ENCODE results near the gene WBP1.

The WBP1 gene

DNA sequence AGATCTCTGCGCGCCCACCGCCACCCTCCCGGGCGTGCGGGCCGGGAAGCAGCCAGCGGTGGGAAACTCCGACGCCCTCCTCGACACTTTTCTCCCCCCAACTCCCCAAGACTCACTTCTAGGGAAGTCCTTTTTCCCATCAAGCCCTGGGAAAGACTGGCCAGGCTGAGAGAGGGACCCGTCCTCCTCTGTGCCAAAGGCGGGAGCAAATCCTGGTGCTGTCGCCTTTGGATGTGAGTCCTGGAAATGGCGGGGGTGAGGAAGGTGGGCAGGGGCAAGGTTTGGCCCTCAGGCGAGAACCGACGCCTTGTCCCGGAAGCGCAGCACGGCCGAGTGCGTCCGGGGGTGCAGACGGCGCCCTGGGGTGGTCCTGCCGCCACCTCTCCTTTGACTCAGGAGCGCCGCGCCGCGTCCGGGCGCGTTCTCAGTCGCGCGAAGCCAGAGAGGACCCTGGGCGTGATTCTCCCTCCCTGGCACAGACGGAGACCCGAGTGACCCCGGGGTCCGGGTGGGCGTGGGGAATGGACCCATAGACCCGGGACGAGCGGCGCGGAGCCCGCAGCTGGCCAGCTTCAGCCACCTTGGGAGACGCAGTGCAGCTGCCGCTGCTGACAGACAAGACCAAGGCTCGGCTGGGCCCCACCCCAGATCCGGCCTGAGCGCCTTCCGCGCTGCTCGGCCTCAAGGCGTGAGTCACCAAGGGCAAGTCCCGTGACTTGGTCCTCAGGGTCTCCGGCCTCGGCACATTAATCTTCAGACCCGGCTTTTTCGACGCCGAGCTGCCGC is 44.7 kb downstream of the WBP1 start:
- DNase-seq (ENCODE audit: low read depth): peak; percentile 79

DNA sequence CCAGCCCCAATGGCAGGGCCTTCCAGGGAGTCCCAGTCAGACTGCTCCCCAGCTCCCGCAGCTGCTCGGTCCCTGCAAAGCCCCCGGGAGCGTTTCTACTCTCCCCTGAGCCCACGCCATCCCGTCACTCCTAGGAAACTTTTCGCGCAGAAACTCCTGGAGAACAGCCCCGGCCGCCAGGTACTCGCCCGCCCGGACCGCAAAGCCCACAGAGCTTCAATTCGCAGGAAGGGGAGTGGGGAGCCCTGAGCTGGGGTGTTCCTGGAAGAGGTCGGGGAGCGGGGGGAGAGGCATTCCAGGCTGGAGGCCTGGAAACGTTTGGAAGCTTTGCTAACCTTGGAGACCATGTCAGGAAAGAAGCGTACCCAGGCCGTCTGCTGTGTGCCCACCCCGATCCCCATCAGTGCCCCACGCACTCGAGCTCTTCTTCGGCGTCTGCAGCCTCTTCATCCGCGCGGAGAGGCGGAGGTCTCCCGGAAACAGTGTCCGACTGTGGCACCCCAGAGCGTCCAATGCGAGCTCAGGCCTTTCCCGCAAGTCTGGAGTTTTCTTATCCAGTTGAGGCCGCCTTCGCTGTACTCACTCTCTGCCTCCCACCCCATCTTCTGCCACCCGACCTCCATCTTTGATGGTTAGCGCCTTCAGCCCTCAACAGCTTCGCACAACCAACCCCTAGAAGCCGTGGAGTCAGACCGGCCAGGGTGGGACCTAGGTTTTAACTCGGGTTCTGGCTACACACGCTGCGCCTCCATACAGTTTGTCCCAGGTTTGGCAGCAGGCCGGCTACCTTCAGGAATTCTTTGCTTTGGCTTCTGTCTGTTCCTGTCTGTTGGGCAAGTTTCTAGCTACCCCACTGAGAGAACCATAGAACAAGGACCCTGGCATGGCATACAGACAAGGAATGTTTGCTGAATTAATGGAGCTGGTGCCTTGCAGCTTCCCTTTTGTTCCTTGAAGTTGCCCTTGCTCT is 45.6 kb downstream of the WBP1 start:
- DNase-seq (ENCODE audit: low read depth): no peak

DNA sequence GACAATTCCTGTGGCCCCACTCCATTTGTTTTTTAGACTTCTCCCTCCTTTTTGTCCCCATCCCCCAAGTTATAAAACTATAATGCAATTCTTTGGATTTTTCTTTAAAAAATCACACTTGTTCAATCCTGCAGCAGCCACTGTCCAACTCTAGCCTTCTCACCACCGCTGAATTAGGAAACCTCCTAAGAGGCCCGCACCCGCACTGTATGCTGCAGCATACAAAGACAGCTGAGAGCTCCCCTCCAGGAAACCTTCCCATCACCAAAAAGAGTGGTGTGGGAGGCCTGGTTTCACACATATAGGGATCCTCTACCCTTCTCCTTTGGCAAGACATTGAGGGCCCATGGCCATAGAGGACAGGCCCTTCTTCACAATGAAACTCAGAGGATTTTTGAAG is 46.4 kb downstream of the WBP1 start:
- DNase-seq (ENCODE audit: low read depth): no peak

DNA sequence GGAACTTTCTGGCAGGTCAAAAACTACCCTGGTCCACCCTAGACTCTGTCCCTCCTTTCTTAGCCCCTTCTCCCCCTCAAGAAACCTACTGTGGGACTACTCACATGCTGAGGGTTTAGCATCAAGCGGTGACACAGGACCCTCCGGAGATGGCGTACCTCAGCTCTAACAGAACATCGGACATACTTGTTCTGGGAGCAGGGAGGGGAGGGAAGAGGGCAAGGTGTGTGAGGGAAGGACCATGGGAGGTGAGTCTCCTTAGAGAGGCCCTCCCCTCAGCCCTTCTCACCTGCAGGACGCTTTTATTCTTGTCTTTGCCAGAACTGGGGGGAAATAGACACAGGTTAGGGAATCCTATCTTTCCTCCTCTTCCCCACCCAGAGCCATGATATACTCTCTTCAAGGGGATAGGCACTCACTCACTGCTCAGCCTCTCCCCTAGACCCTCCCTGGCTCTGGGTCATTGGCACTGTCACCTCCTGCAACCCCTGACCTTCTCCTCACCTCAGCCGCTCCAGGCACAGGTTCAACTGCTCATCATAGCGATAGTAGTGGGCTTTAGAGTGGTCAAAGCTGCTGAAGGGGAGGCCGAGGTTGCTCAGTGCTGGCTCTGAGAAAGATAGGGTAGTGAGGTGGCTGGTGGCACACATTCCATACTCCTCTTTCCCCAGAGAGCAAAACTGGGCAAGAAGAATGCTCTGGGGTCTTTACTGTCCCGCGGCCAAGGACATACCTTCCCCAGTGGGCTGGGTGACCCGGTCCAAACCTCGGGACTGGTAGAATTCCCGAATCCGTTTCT is 47.4 kb downstream of the WBP1 start:
- no peak for DNase-seq (ENCODE audit: low read depth)

DNA sequence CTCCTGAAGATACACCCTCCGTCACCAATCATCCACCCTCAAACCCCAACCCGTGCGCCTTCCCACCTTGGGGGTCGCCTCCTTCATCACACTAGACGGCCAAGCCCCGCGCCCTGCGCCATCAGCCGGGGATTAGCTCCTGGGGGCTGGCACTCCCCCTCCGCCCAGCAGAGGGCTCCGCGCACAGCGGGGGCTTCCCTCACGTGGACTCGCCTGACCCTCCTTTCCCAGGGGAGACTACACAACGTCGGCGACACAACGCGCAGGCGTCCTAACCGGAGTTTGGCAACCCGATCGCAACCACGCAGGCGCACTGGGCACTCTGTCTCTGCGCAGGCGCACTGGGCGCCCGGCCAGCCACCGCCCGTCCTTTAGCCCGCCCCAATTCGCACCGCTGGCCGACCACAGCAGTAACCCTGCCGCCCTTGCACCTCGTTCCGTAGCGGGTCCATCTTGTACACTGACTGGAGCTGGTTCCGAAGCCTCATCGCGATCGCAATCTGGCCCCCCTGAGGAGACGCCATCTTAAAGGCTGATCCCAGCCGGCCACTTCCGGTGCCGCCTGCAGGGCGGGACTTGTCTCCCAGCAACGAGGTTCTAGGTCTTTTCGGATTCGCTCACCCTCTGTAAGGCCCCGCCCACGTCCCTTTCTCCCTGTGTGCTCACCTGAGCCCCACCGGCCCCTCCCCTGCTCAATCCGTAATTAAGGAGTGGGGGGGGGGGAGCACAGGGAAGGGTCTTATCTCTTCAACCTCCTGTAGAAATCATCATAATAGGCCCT is 49.1 kb downstream of the WBP1 start, which contains the start of gene PCGF1:
TSS of gene PCGF1 (minus strand) at position 551 of the 781 bp plus-strand sequence. CDS start at position 524, 27 bp downstream.
- DNase-seq (ENCODE audit: low read depth): peak; percentile 96

DNA sequence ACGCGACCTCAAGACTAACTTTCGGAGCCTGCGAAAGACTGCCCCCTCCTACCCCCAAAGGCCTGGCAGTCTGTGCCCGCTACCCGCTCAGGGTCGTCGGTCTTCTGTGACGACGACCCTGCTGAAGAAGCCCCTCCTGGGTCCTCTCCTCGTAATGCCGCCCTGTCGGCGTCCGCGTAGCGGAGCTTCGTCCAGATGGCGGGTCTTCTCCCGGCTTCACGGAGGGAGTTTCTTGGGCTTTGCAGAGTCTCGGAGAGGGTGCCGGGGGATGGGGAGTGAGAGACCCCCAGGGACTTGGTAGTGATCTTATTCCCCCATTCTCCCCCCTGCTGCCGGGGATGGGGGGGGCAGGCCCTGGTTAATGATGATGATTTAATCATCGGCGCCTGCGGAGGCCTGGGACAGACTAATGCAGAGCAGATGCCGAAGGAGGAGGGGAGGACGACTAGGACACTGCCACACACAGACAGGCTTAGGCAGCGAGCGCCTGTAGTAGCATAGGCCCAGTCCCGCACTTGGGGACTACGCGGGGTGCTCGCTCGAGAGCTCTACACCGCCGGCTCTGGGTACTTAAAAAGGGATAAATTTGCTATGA is 49.8 kb downstream of the WBP1 start:
- peak; percentile 65 for DNase-seq (ENCODE audit: low read depth)

DNA sequence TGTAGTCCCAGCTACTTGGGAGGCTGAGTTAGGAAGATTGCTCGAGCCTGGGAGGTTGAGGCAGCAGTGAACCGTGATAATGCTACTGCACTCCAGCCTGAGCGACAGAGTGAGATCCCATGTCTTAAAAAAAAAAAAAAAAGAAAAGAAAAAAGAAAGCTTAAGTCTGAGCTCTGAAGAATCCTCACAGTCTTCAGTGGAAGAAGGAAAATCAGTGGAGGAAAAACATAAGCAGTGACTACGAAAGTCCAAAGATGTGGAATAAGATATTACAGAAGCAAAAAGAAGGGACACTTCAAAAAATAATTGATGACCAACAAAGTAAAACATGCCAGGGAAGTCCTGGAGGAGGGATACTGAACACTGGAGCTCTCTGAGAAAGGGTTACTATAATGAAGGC is 52.0 kb downstream of the WBP1 start:
- DNase-seq (ENCODE audit: low read depth): no peak
